GM20431 (cell line): ENCODE data around the gene MAN1C1.

ENCODE experiments used
- in situ Hi-C: fragments of 300-500 bp; cut with MseI, MboI; formaldehyde crosslinking; loops from one replicate; pipeline ENCODE4 v1.15.0; 2020; ENCODE audit warnings: low sequenced_read_pairs; ENCODE audit not compliant: unreplicated experiment

Gene MAN1C1

GRCh38 chr1:25616095-25616986, at the start of gene MAN1C1:
Gene MAN1C1 (plus strand): TSS chr1:25616791. CDS start chr1:25617798, 1,007 bp downstream.
- in situ Hi-C loops = loop anchor here (10.0 kb wide), 1 partner anchor 178 kb away; no protein-coding TSS in a partner anchor

- in situ Hi-C loops = no loop called here
These were observed 48.9 kb upstream of the MAN1C1 start for GRCh38 chr1:25567710-25568089.

- in situ Hi-C loops = no loop called here
These were observed 48.3 kb upstream of the MAN1C1 start for GRCh38 chr1:25568090-25568833.

GRCh38 chr1:25568834-25569596, 47.6 kb upstream of the MAN1C1 start:
- in situ Hi-C loops = no loop called here

- in situ Hi-C loops = no loop called here
These were observed 46.8 kb upstream of the MAN1C1 start for GRCh38 chr1:25569597-25570396.

- in situ Hi-C loops = no loop called here
These were observed 45.6 kb upstream of the MAN1C1 start for GRCh38 chr1:25570798-25571521.

GRCh38 chr1:25571522-25571970, 45.0 kb upstream of the MAN1C1 start:
- in situ Hi-C loops = no loop called here

GRCh38 chr1:25572107-25572506, 44.5 kb upstream of the MAN1C1 start:
- in situ Hi-C loops = no loop called here

GRCh38 chr1:25572708-25573590, 43.6 kb upstream of the MAN1C1 start:
- in situ Hi-C loops = no loop called here

GRCh38 chr1:25573591-25573930, 43.0 kb upstream of the MAN1C1 start:
- in situ Hi-C loops = no loop called here

- in situ Hi-C loops = no loop called here
These were observed 42.6 kb upstream of the MAN1C1 start for GRCh38 chr1:25573961-25574360.

GRCh38 chr1:25575191-25575590, 41.4 kb upstream of the MAN1C1 start:
- in situ Hi-C loops = no loop called here

GRCh38 chr1:25576459-25577133, 40.0 kb upstream of the MAN1C1 start:
- in situ Hi-C loops = no loop called here

GRCh38 chr1:25577134-25577920, 39.3 kb upstream of the MAN1C1 start:
- in situ Hi-C loops = no loop called here

GRCh38 chr1:25579292-25580252, 37.0 kb upstream of the MAN1C1 start:
- in situ Hi-C loops = no loop called here

GRCh38 chr1:25580927-25581326, 35.7 kb upstream of the MAN1C1 start:
- in situ Hi-C loops = no loop called here
